Lower lobe of right lung (tissue), 2 donors: ENCODE results near the gene LIN37. TPM values are rescaled to one million over a fixed set of nuclear protein-coding genes. Genes with fewer than 3 reads are reported as not detected.

Experiments
- ATAC-seq, 2 donors: fragments of 200-7000 bp; cut with Tn5 transposase; one replicate each; pipeline ENCODE4 v1.9.1; 2020 to 2022; ENCODE audit warnings: mild to moderate bottlenecking in 2 of 2, moderate library complexity in 2 of 2
- DNase-seq: peaks from one replicate; pipeline ENCODE4 v3.0.0-alpha.2; 2020
- H3K27ac ChIP-seq: fragments of 200-600 bp; one replicate; pipeline ENCODE4 v1.8.0; 2022
- H3K27me3 ChIP-seq: fragments of 200-600 bp; one replicate; pipeline ENCODE4 v1.8.0; 2022; ENCODE audit warnings: low read depth
- H3K36me3 ChIP-seq: fragments of 200-600 bp; one replicate; pipeline ENCODE4 v1.8.0; 2022; ENCODE audit warnings: mild to moderate bottlenecking
- H3K4me1 ChIP-seq: fragments of 200-600 bp; one replicate; pipeline ENCODE4 v1.8.0; 2022
- H3K4me3 ChIP-seq: fragments of 200-600 bp; one replicate; pipeline ENCODE4 v1.8.0; 2022; ENCODE audit warnings: mild to moderate bottlenecking
- H3K9me3 ChIP-seq: fragments of 200-600 bp; one replicate; pipeline ENCODE4 v1.8.0; 2022
- intact Hi-C: fragments of 100-400 bp; cut with DNase I; formaldehyde crosslinking; loops from one replicate; pipeline ENCODE4 v1.11.0; 2022
- total RNA-seq: library from RNA; stranded (reverse); fragmentation: NEBNext Ultra II Directional; extraction: Animal tissue kit (Norgen Biotek cat#: 25700); gene quantifications from one replicate; pipeline ENCODE4 v1.2.1, GENCODE V29; 2021
- TF ChIP-seq, protein P1 (sequence below): fragments of 200-600 bp; IDR thresholded peaks from one replicate; pipeline ENCODE4 v1.8.0; 2022; ENCODE audit warnings: antibody characterized with exemption, mild to moderate bottlenecking
- donor health status: DM: no; HTN: yes; CAD: no; lungs with severe emphysema.

The LIN37 gene
- total RNA-seq, 1 donor from 2014 or later = 7.2 TPM

DNA sequence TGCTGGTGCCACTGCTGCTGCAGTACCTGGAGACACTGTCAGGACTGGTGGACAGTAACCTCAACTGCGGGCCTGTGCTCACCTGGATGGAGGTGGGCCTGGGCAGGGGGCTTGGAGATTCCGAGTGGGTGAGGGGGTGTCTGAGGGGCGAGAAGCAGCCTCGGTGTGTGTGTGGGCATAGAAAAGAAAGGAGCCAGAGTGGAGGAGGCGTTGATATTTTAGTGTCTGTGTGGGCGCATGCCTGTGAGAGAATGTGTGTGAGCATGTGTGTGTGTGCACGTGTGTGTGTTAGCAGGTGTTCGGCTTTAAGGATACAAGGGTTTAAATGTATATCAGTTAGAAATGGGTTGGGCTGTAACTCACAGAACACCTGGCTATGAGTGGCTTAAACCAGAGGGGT lies 30.7 kb downstream of the LIN37 start:
- no peak for DNase-seq
- Histone ChIP-seq H3K27ac (no peak overlapping the region), H3K27me3 (no peaks in the 10 kb centered on the region), H3K4me3 (no peak overlapping the region), H3K36me3 (peaks cover 13% of the 10 kb centered on the region), H3K4me1 (peaks cover 17% of the 10 kb centered on the region), H3K9me3 (no peaks in the 10 kb centered on the region)
- intact Hi-C loops = no loop called here
- no peak for ATAC-seq
- TF ChIP-seq, protein P1, sequence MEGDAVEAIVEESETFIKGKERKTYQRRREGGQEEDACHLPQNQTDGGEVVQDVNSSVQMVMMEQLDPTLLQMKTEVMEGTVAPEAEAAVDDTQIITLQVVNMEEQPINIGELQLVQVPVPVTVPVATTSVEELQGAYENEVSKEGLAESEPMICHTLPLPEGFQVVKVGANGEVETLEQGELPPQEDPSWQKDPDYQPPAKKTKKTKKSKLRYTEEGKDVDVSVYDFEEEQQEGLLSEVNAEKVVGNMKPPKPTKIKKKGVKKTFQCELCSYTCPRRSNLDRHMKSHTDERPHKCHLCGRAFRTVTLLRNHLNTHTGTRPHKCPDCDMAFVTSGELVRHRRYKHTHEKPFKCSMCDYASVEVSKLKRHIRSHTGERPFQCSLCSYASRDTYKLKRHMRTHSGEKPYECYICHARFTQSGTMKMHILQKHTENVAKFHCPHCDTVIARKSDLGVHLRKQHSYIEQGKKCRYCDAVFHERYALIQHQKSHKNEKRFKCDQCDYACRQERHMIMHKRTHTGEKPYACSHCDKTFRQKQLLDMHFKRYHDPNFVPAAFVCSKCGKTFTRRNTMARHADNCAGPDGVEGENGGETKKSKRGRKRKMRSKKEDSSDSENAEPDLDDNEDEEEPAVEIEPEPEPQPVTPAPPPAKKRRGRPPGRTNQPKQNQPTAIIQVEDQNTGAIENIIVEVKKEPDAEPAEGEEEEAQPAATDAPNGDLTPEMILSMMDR = no peak

DNA sequence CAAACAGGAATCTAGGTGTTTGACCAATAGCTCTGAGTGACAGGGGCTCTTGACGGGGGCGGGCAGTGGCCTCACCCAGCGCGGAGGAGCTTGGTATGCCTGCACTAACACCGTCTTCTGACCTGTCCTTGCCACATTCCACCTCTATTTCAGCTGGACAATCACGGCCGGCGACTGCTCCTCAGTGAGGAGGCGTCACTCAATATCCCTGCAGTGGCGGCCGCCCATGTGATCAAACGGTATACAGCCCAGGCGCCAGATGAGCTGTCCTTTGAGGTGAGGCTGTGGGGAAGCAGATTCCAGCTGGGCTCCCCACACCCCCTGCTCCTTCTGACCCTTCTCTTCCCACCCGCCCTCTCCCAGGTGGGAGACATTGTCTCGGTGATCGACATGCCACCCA lies 31.7 kb downstream of the LIN37 start:
- H3K36me3 ChIP-seq = peaks cover 13% of the 10 kb centered on the region
- ATAC-seq (no peak), DNase-seq (no peak)
- TF ChIP-seq, protein P1 = no peak
- no peaks in the 10 kb centered on the region for H3K9me3 ChIP-seq
- H3K27me3 ChIP-seq = no peaks in the 10 kb centered on the region
- H3K4me1 ChIP-seq = peaks cover 11% of the 10 kb centered on the region
- no peak overlapping the region for H3K4me3 ChIP-seq
- H3K27ac ChIP-seq = no peak overlapping the region
- intact Hi-C loops = no loop called here

DNA sequence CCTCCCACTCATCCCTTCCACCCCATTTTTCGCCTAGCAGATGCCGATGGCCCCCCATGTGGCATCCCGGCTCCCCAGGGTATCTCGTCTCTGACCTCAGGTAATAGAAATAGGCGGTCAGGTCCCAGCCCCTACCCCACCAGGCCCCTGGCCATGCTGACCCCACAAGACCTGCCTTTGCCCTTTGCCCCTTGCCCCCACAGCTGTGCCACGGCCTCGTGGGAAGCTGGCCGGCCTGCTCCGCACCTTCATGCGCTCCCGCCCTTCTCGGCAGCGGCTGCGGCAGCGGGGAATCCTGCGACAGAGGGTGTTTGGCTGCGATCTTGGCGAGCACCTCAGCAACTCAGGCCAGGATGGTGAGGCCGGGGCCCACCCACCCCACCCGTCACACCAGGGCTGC lies 32.3 kb downstream of the LIN37 start:
- intact Hi-C loops = no loop called here
- Histone ChIP-seq H3K27me3 (no peaks in the 10 kb centered on the region), H3K4me1 (peaks cover 10% of the 10 kb centered on the region), H3K4me3 (no peak overlapping the region), H3K36me3 (peaks cover 13% of the 10 kb centered on the region), H3K9me3 (no peaks in the 10 kb centered on the region), H3K27ac (no peak overlapping the region)
- TF ChIP-seq, protein P1 = no peak
- ATAC-seq (no peak), DNase-seq (no peak)

DNA sequence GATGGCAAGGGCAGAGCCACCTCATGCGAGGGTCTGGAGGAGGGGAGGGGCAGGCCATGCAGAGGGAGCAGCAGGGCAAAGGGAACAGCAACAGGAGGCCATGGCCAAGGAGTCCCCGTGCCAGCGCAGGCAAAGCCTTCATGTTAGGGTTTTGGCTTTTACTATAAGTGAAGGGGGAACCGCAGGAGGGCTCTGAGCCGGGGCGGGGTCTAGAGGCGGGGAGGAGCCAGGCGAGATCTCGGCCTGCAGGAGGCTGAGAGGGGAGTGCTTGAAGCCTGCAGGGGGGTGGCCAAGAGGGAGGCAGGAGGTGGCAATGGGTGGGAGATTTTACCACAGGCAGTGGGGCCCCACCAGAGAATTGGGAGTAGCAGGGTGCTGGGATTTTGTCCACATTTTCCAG lies 33.3 kb downstream of the LIN37 start:
- Histone ChIP-seq H3K27me3 (no peaks in the 10 kb centered on the region), H3K4me3 (no peak overlapping the region), H3K36me3 (peaks cover 13% of the 10 kb centered on the region), H3K4me1 (peaks cover under 1% of the 10 kb centered on the region), H3K9me3 (no peaks in the 10 kb centered on the region), H3K27ac (no peak overlapping the region)
- no peak for DNase-seq
- intact Hi-C loops = no loop called here
- TF ChIP-seq, protein P1 = no peak
- no peak for ATAC-seq

DNA sequence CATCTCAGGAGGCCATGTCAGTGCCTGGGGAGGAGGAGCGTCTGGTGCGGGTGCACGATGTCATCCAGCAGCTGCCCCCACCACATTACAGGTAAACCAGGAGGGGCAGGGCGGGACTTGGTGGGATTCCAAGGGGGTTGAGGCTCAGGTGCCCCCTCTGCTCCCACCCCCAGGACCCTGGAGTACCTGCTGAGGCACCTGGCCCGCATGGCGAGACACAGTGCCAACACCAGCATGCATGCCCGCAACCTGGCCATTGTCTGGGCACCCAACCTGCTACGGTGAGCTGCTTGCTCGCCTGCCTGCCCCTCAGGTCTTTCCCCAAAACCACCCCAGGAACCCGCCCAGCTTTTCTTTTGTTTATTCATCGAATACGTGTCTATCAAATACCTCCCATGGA lies 34.2 kb downstream of the LIN37 start:
- intact Hi-C loops = no loop called here
- Histone ChIP-seq H3K4me3 (no peak overlapping the region), H3K27ac (no peak overlapping the region), H3K27me3 (no peaks in the 10 kb centered on the region), H3K9me3 (no peaks in the 10 kb centered on the region), H3K36me3 (peaks cover 13% of the 10 kb centered on the region), H3K4me1 (no peaks in the 10 kb centered on the region)
- TF ChIP-seq, protein P1 = no peak
- no peak for ATAC-seq
- no peak for DNase-seq
